HepG2 (cell line): ENCODE measurements around the gene LAG3. TPM values are rescaled to one million over a fixed set of nuclear protein-coding genes. Genes with fewer than 3 reads are reported as not detected.
A peak's percentile ranks its signal among the peaks of the same experiment; 100 is the strongest.
"Not testable (repeated sequence)": the region's sequence is repeated elsewhere in the genome, so short reads cannot be mapped to it uniquely, and the experiment has no call there.

Source experiments
- ATAC-seq: fragments of 200-7000 bp; cut with Tn5 transposase; 3 replicates; pipeline ENCODE4 v1.9.1; 2020; ENCODE audit warnings: mild to moderate bottlenecking, moderate library complexity
- BruUV-seq: library from RNA; stranded (reverse); fragments of 400-500 nt; replicated peaks from 2 replicates; lab custom pipeline; 2021; lab: Mats Ljungman, UMichigan
- CTCF ChIA-PET: fragments of 300-600 bp; formaldehyde crosslinking; extraction: SDS; loops from one replicate; lab custom pipeline; 2021; ENCODE audit warnings: low total read pairs, inconsistent platforms, low intra/inter-chr PET ratio; lab: Yijun Ruan, JAX
- POLR2A ChIA-PET: fragments of 350-600 bp; sonication (Branson Sonifier 250); formaldehyde crosslinking; loops from one replicate; lab custom pipeline; 2020; ENCODE audit warnings: antibody characterized with exemption, inconsistent platforms; lab: Yijun Ruan, JAX
- DNase-seq: peaks from one replicate; pipeline ENCODE4 v3.0.0-alpha.2; 2015; ENCODE audit warnings: low spot score
- FAIRE-seq: peaks from 3 replicates; lab custom pipeline; 2011; peaks lifted over from hg19 to GRCh38; lab: Jason Lieb, UNC
- H2AFZ ChIP-seq: one replicate; pipeline ENCODE4 v1.6.1; 2011; ENCODE audit warnings: low read length, inconsistent platforms
- H3K27ac ChIP-seq: fragments of 300-600 bp; 3 replicates; pipeline ENCODE4 v1.8.0; 2011; ENCODE audit warnings: mixed run types, mild to moderate bottlenecking, mixed read lengths, low read length, inconsistent platforms; ENCODE audit not compliant: insufficient read depth; ENCODE audit errors: extremely low read length
- H3K27me3 ChIP-seq, 2 experiments: fragments of 200-600 bp in 1 of 2; 2 replicates in 1 of 2; 3 replicates in 1 of 2; pipeline versions ENCODE4 v1.6.0 to v1.8.0; 2011; ENCODE audit warnings: low read length in 2 of 2, mild to moderate bottlenecking in 2 of 2, moderate library complexity in 2 of 2, inconsistent platforms in 1 of 2; ENCODE audit not compliant: insufficient read depth in 2 of 2, control insufficient read depth in 1 of 2
- H3K36me3 ChIP-seq, 2 experiments: fragments of 200-600 bp in 1 of 2; replicated peaks in 1 of 2; 2 replicates in 1 of 2; 3 replicates in 1 of 2; pipeline versions ENCODE4 v1.5.1 to v1.8.0; 2011; ENCODE audit warnings: low read length in 2 of 2, inconsistent platforms in 1 of 2; ENCODE audit not compliant: insufficient read depth in 2 of 2, control insufficient read depth in 1 of 2
- H3K4me1 ChIP-seq: 2 replicates; pipeline ENCODE4 v1.5.1; 2012; ENCODE audit warnings: low read length, inconsistent platforms; ENCODE audit not compliant: insufficient read depth
- H3K4me2 ChIP-seq: 2 replicates; pipeline ENCODE4 v1.6.0; 2011; ENCODE audit warnings: low read depth, low read length, inconsistent platforms
- H3K4me3 ChIP-seq, 3 experiments: fragments of 200-600 bp in 1 of 3; sonication (generic), shearing (Covaris generic) in 1 of 3; replicated peaks in 1 of 3; 2 replicates each; pipeline ENCODE4 v1.5.1; 2011 to 2016; ENCODE audit warnings: low read length in 3 of 3, inconsistent platforms in 2 of 3, low read depth in 2 of 3, mild to moderate bottlenecking in 2 of 3, control low read depth in 1 of 3, mixed read lengths in 1 of 3; ENCODE audit not compliant: insufficient read depth in 1 of 3
- H3K79me2 ChIP-seq: one replicate; pipeline ENCODE4 v1.6.1; 2011; ENCODE audit warnings: low read length, inconsistent platforms; ENCODE audit not compliant: insufficient read depth
- H3K9ac ChIP-seq: 2 replicates; pipeline ENCODE4 v1.6.0; 2011; ENCODE audit warnings: mild to moderate bottlenecking, low read depth, low read length, inconsistent platforms; ENCODE audit not compliant: insufficient read depth
- H3K9me3 ChIP-seq: 2 replicates; pipeline ENCODE4 v1.5.1; 2012; ENCODE audit warnings: mild to moderate bottlenecking, low read length
- H4K20me1 ChIP-seq: 2 replicates; pipeline ENCODE4 v1.6.0; 2011; ENCODE audit warnings: inconsistent platforms, mild to moderate bottlenecking, low read length, moderate library complexity; ENCODE audit not compliant: insufficient read depth
- CENPBD1 ChIP-seq: sonication (generic); formaldehyde crosslinking; IDR thresholded peaks from 2 replicates; pipeline ENCODE4 v1.8.0; 2022; ENCODE audit warnings: missing genetic modification reagents, low read depth, mild to moderate bottlenecking, borderline replicate concordance
- KLF13 ChIP-seq: sonication (generic); formaldehyde crosslinking; IDR thresholded peaks from 2 replicates; pipeline ENCODE4 v1.4.0; 2020; ENCODE audit warnings: mild to moderate bottlenecking, missing genetic modification reagents
- RAD51 ChIP-seq: fragments of 450-650 bp; IDR thresholded peaks from 2 replicates; pipeline ENCODE4 v1.6.1; 2016; ENCODE audit warnings: borderline replicate concordance
- TBL1XR1 ChIP-seq: fragments of 150-350 bp; IDR thresholded peaks from 2 replicates; pipeline ENCODE4 v1.6.1; 2014; ENCODE audit warnings: borderline replicate concordance, low read length; ENCODE audit not compliant: partially characterized antibody
- ZFX ChIP-seq: sonication (generic); formaldehyde crosslinking; IDR thresholded peaks from 2 replicates; pipeline ENCODE4 v1.4.0; 2020; ENCODE audit warnings: mild to moderate bottlenecking, low read depth, missing genetic modification reagents, moderate library complexity
- ZNF33A ChIP-seq: sonication (generic); formaldehyde crosslinking; IDR thresholded peaks from 2 replicates; pipeline ENCODE4 v1.5.1; 2020; ENCODE audit warnings: missing genetic modification reagents, mild to moderate bottlenecking, moderate library complexity, borderline replicate concordance
- WGBS: methylation state at CpG from one replicate; pipeline ENCODE4 v1.1.6; 2017; ENCODE audit warnings: low lambda C conversion rate; 5-methylcytosine and 5-hydroxymethylcytosine counted together
- in situ Hi-C: cut with HindIII; loops from 2 replicates; pipeline ENCODE4 v1.10.0; 2017; ENCODE audit warnings: low pct_unique_long_range_greater_than_20kb; ENCODE audit not compliant: extremely low pct_ligation_motif_present
- intact Hi-C: fragments of 100-400 bp; cut with micrococcal nuclease; formaldehyde crosslinking; loops from one replicate; pipeline ENCODE4 v1.10.0; 2022; ENCODE audit not compliant: unreplicated experiment
- polyA plus RNA-seq, 8 experiments: library from polyadenylated mRNA; depleted of rRNA in 3 of 8; stranded (reverse) in 7 of 8; unstranded in 1 of 8; fragments of >200 nt; fragmentation: Illumina TruSeq in 4 of 8; extraction: Trizol in 4 of 8; gene quantifications; 2 replicates each; pipeline versions ENCODE4 v1.2.1 to v1.2.3, GENCODE V29; 2011 to 2016; ENCODE audit warnings: low read depth in 4 of 8, missing spikeins in 1 of 8, mixed read lengths in 1 of 8; ENCODE audit not compliant: insufficient read depth in 1 of 8
- total RNA-seq, 5 experiments: library from RNA; depleted of rRNA; stranded (reverse); fragments of >200 nt; fragmentation: Illumina TruSeq; extraction: Trizol; gene quantifications; 2 replicates each; pipeline ENCODE4 v1.2.3, GENCODE V29; 2016; ENCODE audit warnings: low read depth in 1 of 5
- TF ChIP-seq, protein P1 (sequence below), 2 experiments: sonication (generic) in 1 of 2; formaldehyde crosslinking in 1 of 2; IDR thresholded peaks; 2 replicates each; pipeline versions ENCODE4 v1.5.1 to v1.6.1; 2011 to 2020; ENCODE audit warnings: borderline replicate concordance in 1 of 2, low read depth in 1 of 2, low read length in 1 of 2, mild to moderate bottlenecking in 1 of 2, missing genetic modification reagents in 1 of 2, moderate library complexity in 1 of 2

The LAG3 gene
- total and polyA plus RNA-seq, 2 of the 13 experiments (the other 11 are each of a cell fraction or from before 2014, with no cell fraction given): 0.11 to 0.26 TPM

- ChIA-PET POLR2A (no interaction called here), CTCF (interaction anchor here (1.4 to 2.4 kb wide), 4 partner anchors 17 to 91 kb away, joined by 3 to 24 read pairs (median 10); no protein-coding TSS in a partner anchor)
- Histone ChIP-seq H3K4me2 (no peak overlapping the region), H3K27ac (no peak overlapping the region), H3K4me1 (peaks cover 11% of the 10 kb centered on the region), H3K36me3 (peaks cover 0 to 1% of the 10 kb centered on the region in 2 experiments; a peak in 2 of 5 replicates), H3K27me3 (no peaks in the 10 kb centered on the region), H3K9me3 (no peaks in the 10 kb centered on the region), H3K79me2 (no peaks in the 10 kb centered on the region), H3K9ac (no peak overlapping the region), H4K20me1 (no peaks in the 10 kb centered on the region), H3K4me3 (no peak overlapping the region), H2AFZ (no peak overlapping the region)
- no TSS peak for BruUV-seq
- TF ChIP-seq ZFX: no peak
- no peak for TF ChIP-seq ZNF33A (CRISPR knock-in tag)
- no peak for TF ChIP-seq TBL1XR1
- TF ChIP-seq CENPBD1 (CRISPR knock-in tag): no peak
- no peak for TF ChIP-seq KLF13 (CRISPR knock-in tag)
- WGBS: 89% methylated on average over 5 of the region's 5 CpGs
- intact Hi-C loops: no loop called here
- no peak for ATAC-seq
- DNase-seq: no peak
- FAIRE-seq: no peak
- in situ Hi-C loops: no loop called here
Observed at GRCh38 chr12:6736754-6737153, 35.6 kb upstream of the LAG3 start.

DNA sequence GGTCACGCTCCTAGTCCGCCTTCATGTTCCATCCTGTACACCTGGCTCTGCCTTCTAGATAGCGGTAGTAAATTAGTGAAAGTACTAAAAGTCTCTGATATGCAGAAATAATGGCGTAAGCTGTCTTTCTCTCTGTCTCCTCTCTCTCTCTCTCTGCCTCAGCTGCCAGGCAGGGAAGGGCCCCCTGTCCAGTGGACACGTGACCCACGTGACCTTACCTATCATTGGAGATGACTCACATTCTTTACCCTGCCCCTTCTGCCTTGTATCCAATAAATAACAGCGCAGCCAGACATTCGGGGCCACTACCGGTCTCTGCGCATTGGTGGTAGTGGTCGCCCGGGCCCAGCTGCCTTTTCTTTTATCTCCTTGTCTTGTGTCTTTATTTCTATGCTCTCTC lies 30.2 kb upstream of the LAG3 start:
- ATAC-seq, H3K4me1 ChIP-seq, FAIRE-seq, BruUV-seq, intact Hi-C loops, DNase-seq, in situ Hi-C loops, CTCF ChIA-PET, H3K9me3 ChIP-seq, H3K4me2 ChIP-seq, H3K27ac ChIP-seq, H3K36me3 ChIP-seq, H3K9ac ChIP-seq, H2AFZ ChIP-seq, H3K79me2 ChIP-seq, H3K4me3 ChIP-seq, H4K20me1 ChIP-seq, H3K27me3 ChIP-seq: not testable (repeated sequence)
- 60% methylated on average over 11 of the region's 12 CpGs for WGBS
- TF ChIP-seq RAD51: peak; percentile 69; the same call in 1 of the 2 replicates
- TF ChIP-seq, protein P1, sequence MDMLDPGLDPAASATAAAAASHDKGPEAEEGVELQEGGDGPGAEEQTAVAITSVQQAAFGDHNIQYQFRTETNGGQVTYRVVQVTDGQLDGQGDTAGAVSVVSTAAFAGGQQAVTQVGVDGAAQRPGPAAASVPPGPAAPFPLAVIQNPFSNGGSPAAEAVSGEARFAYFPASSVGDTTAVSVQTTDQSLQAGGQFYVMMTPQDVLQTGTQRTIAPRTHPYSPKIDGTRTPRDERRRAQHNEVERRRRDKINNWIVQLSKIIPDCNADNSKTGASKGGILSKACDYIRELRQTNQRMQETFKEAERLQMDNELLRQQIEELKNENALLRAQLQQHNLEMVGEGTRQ (IDR thresholded peaks at IDR 0.05; ENCODE audit: low read depth, low read length): not testable (repeated sequence)
- TF ChIP-seq, protein P1 (CRISPR knock-in tag; IDR thresholded peaks at IDR 0.05; ENCODE audit: borderline replicate concordance): peak; percentile 33; the same call in 1 of the 2 replicates
- POLR2A ChIA-PET: interaction anchor here (1.3 kb wide), 1 partner anchor 11 kb away, joined by 4 read pairs; the partner anchor contains the start of gene MLF2
